Stimulated activated naive CD8-positive, alpha-beta T cell treated with anti-CD3 and anti-CD28 coated beads, Interleukin-15, amount 100 ng/mL, for 72 hours (primary cell): ENCODE measurements around the gene CABLES1.

Experiments
- ATAC-seq: fragments of 150-1000 bp; cut with Tn5 transposase; 2 replicates; pipeline ENCODE4 v1.10.0; 2021; ENCODE audit warnings: mild to moderate bottlenecking, moderate library complexity
- DNase-seq, 2 donors: peaks; one replicate each; pipeline ENCODE4 v3.0.0; 2021 to 2022
- H3K27ac Mint-ChIP-seq, 2 donors: one replicate each; pipeline ENCODE4 v1.8.0; 2022; ENCODE audit warnings: mild to moderate bottlenecking in 2 of 2, mixed read lengths in 2 of 2, moderate library complexity in 2 of 2
- H3K27me3 Mint-ChIP-seq: one replicate; pipeline ENCODE4 v1.8.0; 2022; ENCODE audit warnings: mixed read lengths
- H3K4me1 Mint-ChIP-seq: one replicate; pipeline ENCODE4 v1.8.0; 2022; ENCODE audit warnings: mild to moderate bottlenecking, mixed read lengths
- H3K4me3 Mint-ChIP-seq, 2 donors: one replicate each; pipeline ENCODE4 v1.8.0; 2022; ENCODE audit warnings: mild to moderate bottlenecking in 2 of 2, mixed read lengths in 2 of 2, moderate library complexity in 1 of 2
- H3K9me3 Mint-ChIP-seq, 2 donors: one replicate each; pipeline ENCODE4 v1.8.0; 2022; ENCODE audit warnings: mixed read lengths in 2 of 2

CABLES1 gene

GRCh38 chr18:23306822-23307221 lies 171.5 kb downstream of the CABLES1 start:
- ATAC-seq: peak; percentile 58
- no peaks in the 10 kb centered on the region for H3K27me3 Mint-ChIP-seq
- no peak overlapping the region for H3K4me3 Mint-ChIP-seq
- H3K9me3 Mint-ChIP-seq: no peaks in the 10 kb centered on the region
- peaks cover 32% of the 10 kb centered on the region for H3K4me1 Mint-ChIP-seq
- no peak overlapping the region for H3K27ac Mint-ChIP-seq
- no peak for DNase-seq

- H3K27ac Mint-ChIP-seq: peak overlapping the region; percentile 70 to 74
- DNase-seq: peak in 1 of 2 donors; percentile 50
- peak overlapping the region; percentile 6 to 45 for H3K4me3 Mint-ChIP-seq
- ATAC-seq: peak; percentile 88
- no peaks in the 10 kb centered on the region for H3K27me3 Mint-ChIP-seq
- no peaks in the 10 kb centered on the region for H3K9me3 Mint-ChIP-seq
- H3K4me1 Mint-ChIP-seq: peaks cover 40% of the 10 kb centered on the region
These were observed 172.4 kb downstream of the CABLES1 start for GRCh38 chr18:23307567-23308295.
